Femur (tissue), 1 donor: ENCODE data around the gene MAT2B.
"Not testable (repeated sequence)": the region's sequence is repeated elsewhere in the genome, so short reads cannot be mapped to it uniquely, and the experiment has no call there.

Source experiments
- DNase-seq: peaks from one replicate; pipeline ENCODE4 v3.0.0-alpha.2; 2017

The MAT2B gene

GRCh38 chr5:163504079-163504931 lies 1.1 kb upstream of the MAT2B start:
- DNase-seq, result peak; percentile 85

DNA sequence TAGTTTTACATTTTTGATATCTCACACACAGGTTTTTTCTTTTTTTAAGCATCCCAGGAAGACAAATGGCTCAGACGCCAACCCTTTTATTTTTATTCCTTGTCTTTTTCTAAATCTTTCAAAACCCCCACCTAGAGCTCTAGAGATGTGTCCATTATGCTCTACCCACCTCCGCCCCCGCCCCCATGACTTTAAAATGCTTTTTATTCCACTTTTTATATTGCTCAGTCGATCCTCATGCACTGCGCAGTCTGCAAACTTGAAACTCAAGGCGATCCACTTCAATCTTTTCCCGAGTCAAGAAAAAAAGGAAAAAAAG lies 411 bp upstream of the MAT2B start:
- no peak for DNase-seq

GRCh38 chr5:163506095-163506457 lies 657 bp downstream of the MAT2B start:
- DNase-seq, result no peak

- no peak for DNase-seq
Observed at GRCh38 chr5:163506726-163507125, 1.3 kb downstream of the MAT2B start.

DNA sequence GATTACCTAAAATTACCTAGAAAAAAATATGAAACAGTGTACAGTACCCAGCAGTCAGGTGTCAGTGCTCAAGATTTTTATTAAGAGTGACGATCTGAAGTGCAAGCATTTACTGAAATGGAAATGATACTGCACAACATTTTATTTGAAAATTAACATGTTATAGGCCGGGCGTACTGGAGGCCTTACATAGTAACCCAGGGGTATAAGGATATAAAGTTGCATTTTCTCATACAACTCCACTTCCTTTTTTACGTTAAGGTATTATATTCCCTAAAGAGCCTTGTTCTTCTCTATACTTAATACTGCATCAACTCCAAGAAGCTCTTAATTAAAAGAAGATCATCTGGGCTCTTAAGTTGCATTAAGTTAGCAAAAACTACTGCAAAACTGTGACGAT lies 3.3 kb downstream of the MAT2B start:
- no peak for DNase-seq

- no peak for DNase-seq
Observed at GRCh38 chr5:163509291-163509951, 4.0 kb downstream of the MAT2B start.

- DNase-seq, result no peak
Observed at GRCh38 chr5:163512526-163512925, 7.1 kb downstream of the MAT2B start.

DNA sequence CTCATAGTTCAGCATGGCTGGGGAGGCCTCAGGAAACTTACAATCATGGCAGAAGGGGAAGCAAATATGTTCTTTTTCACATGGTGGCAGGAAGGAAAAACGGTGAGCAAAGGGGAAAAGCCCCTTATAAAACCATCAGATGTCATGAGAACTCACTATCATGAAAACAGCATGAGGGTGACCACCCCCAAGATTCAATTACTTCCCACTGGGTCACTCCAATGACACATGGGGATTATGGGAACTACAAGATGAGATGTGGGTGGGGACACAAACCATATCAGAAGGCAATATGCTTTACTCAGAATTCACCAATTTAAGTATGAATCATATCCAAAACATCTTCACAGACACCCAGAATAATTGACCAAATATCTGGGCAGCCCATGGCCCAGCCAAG lies 19.7 kb downstream of the MAT2B start:
- DNase-seq, result no peak

GRCh38 chr5:163529698-163530097 lies 24.3 kb downstream of the MAT2B start:
- no peak for DNase-seq

- no peak for DNase-seq
Observed at GRCh38 chr5:163531272-163531671, 25.9 kb downstream of the MAT2B start.

- no peak for DNase-seq
Observed at GRCh38 chr5:163532171-163533084, 27.0 kb downstream of the MAT2B start.

DNA sequence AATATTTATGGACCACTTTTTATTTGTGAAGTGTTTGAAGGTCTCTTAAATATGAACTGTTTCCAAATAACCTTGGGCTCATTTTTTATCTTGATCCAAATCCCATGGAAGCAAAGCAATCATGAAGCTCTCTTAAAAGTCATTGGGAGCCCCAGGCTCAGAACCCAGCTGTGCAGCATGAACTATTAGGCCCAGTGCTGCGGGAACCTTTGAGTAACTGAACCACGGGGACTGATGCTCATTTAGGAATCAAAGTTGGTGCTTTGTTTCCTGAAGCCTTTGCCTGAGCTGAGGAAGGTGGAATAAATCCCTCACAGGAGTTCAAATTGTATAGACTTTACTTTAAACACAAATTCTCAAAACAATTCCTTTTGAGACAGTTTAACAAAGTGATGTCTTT lies 27.8 kb downstream of the MAT2B start:
- no peak for DNase-seq

GRCh38 chr5:163534492-163535094 lies 29.2 kb downstream of the MAT2B start:
- DNase-seq, result no peak

DNA sequence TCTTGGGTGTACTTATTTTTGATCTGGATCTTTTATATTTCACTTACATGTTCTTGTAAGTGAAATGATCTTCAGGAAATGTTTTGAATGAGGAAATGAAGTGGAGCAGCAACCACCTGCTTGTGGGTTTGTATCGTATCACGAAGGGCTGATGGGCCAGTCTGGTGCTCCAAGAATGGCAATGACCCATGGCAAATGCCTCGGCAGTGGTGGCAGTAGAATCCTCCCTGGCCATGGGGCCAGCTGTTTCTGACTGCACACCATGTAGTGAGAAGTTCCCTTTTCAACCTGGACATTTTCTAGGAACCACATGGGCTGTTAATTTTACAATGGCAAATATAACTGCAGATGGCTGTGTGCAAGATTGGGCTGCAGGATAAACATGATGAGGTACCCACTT lies 29.9 kb downstream of the MAT2B start:
- no peak for DNase-seq

- not testable (repeated sequence) for DNase-seq
Observed at GRCh38 chr5:163536442-163536841, 31.0 kb downstream of the MAT2B start.

DNA sequence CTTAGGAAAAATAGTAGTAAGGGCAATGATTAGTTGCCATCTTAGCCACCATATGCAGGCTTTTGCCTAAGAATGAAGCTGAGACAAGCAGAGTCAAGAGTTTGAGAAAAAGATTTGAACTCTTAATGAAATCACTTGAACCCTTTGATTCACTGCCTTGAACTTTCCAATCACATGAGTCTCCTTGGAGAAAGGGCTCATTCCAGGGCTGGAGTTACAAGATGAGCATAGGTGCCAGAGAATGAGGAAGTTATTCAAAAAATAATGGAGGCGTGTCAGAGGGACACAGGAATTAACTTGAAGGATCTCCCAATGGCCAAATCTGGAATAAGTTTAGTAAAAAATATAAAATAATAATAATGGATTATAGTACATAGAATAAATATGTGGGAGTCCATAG lies 35.3 kb downstream of the MAT2B start:
- no peak for DNase-seq

GRCh38 chr5:163542771-163543170 lies 37.4 kb downstream of the MAT2B start:
- DNase-seq, result no peak

DNA sequence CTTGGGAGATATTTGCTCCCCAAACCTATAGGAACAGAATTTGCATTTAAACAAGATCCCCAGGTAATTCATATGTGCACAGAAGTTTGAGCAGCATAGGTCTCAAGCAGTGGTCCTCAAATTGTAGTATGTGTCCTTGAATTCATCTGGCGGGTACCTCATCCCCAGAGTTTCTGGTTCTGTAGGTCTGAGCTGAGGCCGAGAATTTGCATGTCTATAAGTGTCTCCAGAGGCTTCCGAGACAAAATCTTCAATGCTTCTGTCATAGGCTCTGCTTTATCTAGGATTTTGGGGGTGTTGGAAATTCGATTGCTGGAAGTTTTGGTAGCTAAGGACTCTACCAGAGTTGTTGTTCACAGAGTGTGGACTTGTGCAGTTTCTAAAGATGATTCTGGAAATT lies 38.6 kb downstream of the MAT2B start:
- DNase-seq, result no peak

- DNase-seq, result no peak
Observed at GRCh38 chr5:163544836-163545235, 39.4 kb downstream of the MAT2B start.

GRCh38 chr5:163548649-163549048 lies 43.2 kb downstream of the MAT2B start:
- no peak for DNase-seq

DNA sequence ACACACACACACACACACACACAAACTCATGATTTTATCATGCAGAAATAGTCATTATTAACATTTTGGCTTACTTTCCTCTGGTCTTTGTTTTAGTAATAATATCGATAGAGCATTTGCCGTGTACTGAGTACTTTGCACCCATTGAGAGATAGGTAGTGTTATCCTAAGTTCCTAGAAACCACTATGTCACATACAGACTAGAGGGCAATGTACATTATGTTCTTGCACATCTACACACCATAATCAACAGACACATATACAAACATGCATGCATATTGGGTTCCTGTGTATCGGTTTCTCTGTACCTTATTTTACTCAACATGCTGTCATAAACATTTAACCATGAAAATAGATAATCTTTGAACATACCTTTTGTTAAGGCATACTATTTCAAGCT lies 45.7 kb downstream of the MAT2B start:
- DNase-seq, result no peak

GRCh38 chr5:163552536-163552935 lies 47.1 kb downstream of the MAT2B start:
- no peak for DNase-seq

- DNase-seq, result no peak
Observed at GRCh38 chr5:163561339-163561738, 55.9 kb downstream of the MAT2B start.
